ENCODE measurements around the gene ZNF571.

GRCh38 chr19:37594982-37595382 is 390 bp upstream of the ZNF571 start:
- TF ChIP-seq, protein P1, sequence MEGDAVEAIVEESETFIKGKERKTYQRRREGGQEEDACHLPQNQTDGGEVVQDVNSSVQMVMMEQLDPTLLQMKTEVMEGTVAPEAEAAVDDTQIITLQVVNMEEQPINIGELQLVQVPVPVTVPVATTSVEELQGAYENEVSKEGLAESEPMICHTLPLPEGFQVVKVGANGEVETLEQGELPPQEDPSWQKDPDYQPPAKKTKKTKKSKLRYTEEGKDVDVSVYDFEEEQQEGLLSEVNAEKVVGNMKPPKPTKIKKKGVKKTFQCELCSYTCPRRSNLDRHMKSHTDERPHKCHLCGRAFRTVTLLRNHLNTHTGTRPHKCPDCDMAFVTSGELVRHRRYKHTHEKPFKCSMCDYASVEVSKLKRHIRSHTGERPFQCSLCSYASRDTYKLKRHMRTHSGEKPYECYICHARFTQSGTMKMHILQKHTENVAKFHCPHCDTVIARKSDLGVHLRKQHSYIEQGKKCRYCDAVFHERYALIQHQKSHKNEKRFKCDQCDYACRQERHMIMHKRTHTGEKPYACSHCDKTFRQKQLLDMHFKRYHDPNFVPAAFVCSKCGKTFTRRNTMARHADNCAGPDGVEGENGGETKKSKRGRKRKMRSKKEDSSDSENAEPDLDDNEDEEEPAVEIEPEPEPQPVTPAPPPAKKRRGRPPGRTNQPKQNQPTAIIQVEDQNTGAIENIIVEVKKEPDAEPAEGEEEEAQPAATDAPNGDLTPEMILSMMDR (IDR thresholded peaks at IDR 0.05): no peak
- TF ChIP-seq EZH2phosphoT487 (IDR thresholded peaks at IDR 0.05; ENCODE audit: borderline replicate concordance, low read depth): no peak
- TF ChIP-seq POLR2AphosphoS5 (IDR thresholded peaks at IDR 0.05; ENCODE audit: low read depth, low read length): no peak
- TF ChIP-seq, protein P2, sequence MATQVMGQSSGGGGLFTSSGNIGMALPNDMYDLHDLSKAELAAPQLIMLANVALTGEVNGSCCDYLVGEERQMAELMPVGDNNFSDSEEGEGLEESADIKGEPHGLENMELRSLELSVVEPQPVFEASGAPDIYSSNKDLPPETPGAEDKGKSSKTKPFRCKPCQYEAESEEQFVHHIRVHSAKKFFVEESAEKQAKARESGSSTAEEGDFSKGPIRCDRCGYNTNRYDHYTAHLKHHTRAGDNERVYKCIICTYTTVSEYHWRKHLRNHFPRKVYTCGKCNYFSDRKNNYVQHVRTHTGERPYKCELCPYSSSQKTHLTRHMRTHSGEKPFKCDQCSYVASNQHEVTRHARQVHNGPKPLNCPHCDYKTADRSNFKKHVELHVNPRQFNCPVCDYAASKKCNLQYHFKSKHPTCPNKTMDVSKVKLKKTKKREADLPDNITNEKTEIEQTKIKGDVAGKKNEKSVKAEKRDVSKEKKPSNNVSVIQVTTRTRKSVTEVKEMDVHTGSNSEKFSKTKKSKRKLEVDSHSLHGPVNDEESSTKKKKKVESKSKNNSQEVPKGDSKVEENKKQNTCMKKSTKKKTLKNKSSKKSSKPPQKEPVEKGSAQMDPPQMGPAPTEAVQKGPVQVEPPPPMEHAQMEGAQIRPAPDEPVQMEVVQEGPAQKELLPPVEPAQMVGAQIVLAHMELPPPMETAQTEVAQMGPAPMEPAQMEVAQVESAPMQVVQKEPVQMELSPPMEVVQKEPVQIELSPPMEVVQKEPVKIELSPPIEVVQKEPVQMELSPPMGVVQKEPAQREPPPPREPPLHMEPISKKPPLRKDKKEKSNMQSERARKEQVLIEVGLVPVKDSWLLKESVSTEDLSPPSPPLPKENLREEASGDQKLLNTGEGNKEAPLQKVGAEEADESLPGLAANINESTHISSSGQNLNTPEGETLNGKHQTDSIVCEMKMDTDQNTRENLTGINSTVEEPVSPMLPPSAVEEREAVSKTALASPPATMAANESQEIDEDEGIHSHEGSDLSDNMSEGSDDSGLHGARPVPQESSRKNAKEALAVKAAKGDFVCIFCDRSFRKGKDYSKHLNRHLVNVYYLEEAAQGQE (IDR thresholded peaks at IDR 0.05; ENCODE audit: low read depth, low read length): no peak
- TF ChIP-seq RFX5 (IDR thresholded peaks at IDR 0.05; ENCODE audit: low read length): no peak
- TF ChIP-seq RCOR1 (IDR thresholded peaks at IDR 0.05; ENCODE audit: low read length): no peak
- TF ChIP-seq RAD21 (IDR thresholded peaks at IDR 0.05; ENCODE audit: low read length): no peak
- no peak for TF ChIP-seq RXRA (IDR thresholded peaks at IDR 0.05; ENCODE audit: borderline replicate concordance, low read depth)
- TF ChIP-seq USF1 (IDR thresholded peaks at IDR 0.05; ENCODE audit: borderline replicate concordance, low read depth): no peak
- TF ChIP-seq FOSL2 (IDR thresholded peaks at IDR 0.05; ENCODE audit: borderline replicate concordance, low read depth): no peak
- no peak for TF ChIP-seq FOXJ3 (CRISPR knock-in tag; IDR thresholded peaks at IDR 0.05)
- no peak for TF ChIP-seq SMC3 (IDR thresholded peaks at IDR 0.05; ENCODE audit: low read depth, low read length)
- no peak for TF ChIP-seq SIN3A (IDR thresholded peaks at IDR 0.05; ENCODE audit: borderline replicate concordance, low read depth, low read length)
- TF ChIP-seq EP300 (IDR thresholded peaks at IDR 0.05; ENCODE audit: borderline replicate concordance in 1 of 2, low read depth in 1 of 2, low read length in 1 of 2): no peak
